PC-3 (cell line): ENCODE measurements around the gene ASXL1.

Experiments
- EZH2 ChIP-seq: fragments of 300-600 bp; sonication (generic); IDR thresholded peaks from one replicate; pipeline ENCODE4 v1.6.1; 2017; ENCODE audit warnings: antibody characterized with exemption, mild to moderate bottlenecking, low read length; ENCODE audit not compliant: unreplicated experiment
- EZH2phosphoT487 ChIP-seq: fragments of 300-600 bp; sonication (generic); IDR thresholded peaks from 2 replicates; pipeline ENCODE4 v1.6.1; 2018; ENCODE audit warnings: mild to moderate bottlenecking, antibody characterized with exemption, low read length, borderline replicate concordance
- TF ChIP-seq, protein P1 (sequence below): fragments of 300-600 bp; sonication (generic); conservative IDR thresholded peaks from 2 replicates; pipeline ENCODE4 v1.5.1; 2017; ENCODE audit warnings: antibody characterized with exemption, low read depth, mild to moderate bottlenecking, low read length

DNA sequence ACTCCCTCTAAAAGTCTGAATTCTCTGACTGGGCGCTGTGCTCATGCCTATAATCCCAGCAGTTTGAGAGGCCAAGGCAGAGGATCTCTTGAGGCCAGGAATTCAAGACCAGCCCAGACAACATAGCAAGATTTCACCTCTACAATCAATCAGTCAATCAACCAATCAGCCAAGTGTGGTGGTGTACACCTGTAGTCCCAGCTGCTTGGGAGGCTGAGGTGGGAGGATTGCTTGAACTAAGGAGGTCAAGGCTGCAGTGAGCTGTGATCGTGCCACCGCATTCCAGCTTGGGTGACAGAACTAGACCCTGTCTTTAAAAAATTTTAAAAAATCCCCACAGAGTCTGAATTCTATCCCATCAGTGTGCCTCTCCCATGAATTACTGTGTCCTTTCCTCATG lies 42.7 kb upstream of the ASXL1 start:
- TF ChIP-seq, protein P1, sequence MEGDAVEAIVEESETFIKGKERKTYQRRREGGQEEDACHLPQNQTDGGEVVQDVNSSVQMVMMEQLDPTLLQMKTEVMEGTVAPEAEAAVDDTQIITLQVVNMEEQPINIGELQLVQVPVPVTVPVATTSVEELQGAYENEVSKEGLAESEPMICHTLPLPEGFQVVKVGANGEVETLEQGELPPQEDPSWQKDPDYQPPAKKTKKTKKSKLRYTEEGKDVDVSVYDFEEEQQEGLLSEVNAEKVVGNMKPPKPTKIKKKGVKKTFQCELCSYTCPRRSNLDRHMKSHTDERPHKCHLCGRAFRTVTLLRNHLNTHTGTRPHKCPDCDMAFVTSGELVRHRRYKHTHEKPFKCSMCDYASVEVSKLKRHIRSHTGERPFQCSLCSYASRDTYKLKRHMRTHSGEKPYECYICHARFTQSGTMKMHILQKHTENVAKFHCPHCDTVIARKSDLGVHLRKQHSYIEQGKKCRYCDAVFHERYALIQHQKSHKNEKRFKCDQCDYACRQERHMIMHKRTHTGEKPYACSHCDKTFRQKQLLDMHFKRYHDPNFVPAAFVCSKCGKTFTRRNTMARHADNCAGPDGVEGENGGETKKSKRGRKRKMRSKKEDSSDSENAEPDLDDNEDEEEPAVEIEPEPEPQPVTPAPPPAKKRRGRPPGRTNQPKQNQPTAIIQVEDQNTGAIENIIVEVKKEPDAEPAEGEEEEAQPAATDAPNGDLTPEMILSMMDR: no peak
- TF ChIP-seq EZH2: no peak
- TF ChIP-seq EZH2phosphoT487: no peak
